NCI-H146 treated with DMSO at 0.1 percent for 48 hours (cell line): Measurements from ENCODE around the gene CAPN8.
"Not testable (repeated sequence)": the region's sequence is repeated elsewhere in the genome, so short reads cannot be mapped to it uniquely, and the experiment has no call there.

Experiments used
- DNase-seq: peaks from one replicate; lab custom pipeline; 2025; ENCODE audit not compliant: unreplicated experiment; lab: John Stamatoyannopoulos, UW

Gene CAPN8

DNA sequence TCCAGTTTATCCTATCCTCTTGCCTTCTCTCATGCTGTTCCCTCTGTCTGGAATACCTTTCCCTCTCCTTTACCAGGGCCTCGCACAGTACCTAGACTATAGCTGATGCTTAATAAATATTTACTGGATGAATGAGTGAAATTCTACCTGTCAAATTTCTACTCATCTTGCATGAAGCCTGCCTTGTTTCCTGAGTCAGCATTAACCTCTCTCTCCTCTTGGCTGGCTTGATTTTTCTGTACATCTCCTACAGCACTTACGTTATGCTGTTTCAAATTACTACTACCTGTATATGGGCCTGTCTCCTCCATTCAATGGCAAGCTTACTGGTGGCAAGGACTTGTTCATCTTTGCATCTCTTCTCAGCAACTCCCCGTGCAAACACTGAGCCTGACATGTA, 130.8 kb downstream of the CAPN8 start:
- no peak for DNase-seq

DNA sequence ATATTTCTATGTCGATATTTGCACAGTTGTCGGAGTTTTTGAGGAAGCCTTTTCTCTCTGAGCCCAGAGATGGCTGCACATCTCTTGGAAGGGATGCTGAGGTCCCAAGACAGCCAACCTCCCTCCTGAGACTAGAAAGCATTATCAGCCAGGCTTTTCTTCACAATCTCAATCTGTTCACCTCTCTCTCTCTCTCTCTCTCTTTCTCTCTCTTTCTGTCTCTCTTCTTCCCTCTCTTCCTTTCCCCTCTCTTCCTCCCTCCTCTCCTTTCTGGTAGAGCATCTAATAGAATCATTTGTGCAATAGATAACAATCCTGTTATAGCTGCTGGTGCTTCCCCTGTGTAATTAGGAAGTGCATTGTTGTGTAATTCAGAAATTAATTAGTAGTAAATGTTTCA, 131.8 kb downstream of the CAPN8 start:
- DNase-seq: no peak

DNA sequence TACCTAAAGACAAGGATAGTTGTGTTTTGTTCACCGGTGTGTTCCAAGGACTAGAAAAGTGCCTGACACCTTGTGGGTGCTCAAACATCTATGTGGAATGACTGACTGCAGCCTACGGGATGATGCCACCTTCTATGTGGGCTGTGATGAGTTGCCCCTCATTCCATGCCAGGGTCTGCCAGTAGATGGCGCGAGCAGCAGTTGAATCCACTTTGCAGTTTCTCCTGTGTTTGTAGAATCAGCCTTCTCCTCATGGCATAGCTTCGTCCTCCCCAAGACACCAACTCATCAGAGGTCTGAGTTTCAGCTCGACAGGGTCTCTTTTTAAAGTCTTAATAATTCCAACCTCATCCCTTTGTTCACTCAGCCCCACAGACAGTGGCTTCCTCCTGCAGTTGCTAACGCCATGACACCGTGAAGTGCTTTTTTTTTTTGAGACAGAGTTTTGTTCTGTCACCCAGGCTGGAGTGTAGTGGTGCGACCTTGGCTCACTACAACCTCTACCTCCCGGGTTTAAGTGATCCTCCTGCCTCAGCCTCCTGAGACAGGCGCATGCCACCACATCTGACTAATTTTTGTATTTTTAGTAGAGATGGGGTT, 133.7 kb downstream of the CAPN8 start:
- DNase-seq: peak; percentile 7

DNA sequence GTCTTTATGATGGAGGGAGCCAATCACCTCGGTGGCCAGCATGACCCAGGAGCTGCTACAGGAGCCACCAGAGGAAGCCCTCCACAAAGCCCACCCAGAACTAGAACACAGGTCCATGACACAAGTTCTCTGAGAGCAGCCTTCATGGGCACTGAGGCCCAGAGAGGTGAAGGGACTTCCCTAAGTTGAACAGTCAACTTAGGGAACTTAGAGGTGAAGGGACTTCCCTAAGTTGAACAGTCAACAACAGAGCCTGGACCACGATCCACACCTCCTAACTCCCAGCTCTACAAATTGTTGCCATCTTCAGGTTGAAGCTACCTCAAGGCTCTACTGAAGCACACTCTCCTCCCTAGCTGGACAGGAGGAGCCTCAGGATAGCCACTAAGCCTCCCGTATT, 139.5 kb downstream of the CAPN8 start:
- DNase-seq: no peak

DNA sequence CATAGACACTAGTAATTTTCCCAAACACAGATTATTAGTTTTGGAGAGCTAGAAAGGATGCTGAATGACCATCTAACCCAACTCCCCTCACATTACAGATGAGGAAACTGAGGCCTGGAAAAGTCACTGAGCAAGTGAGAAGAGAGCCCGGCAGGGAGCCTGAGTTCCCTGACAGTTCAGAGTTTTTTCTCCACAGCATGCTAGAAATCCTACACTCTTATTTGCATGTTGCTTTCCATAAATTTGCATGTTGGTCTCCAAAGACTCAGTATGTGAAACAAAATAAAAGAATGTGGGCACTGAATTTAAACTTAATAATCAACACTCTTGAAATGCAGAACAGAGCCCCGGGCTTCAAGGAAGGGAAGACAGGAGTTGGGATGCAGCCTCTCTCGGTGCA, 140.0 kb downstream of the CAPN8 start:
- DNase-seq: no peak

DNA sequence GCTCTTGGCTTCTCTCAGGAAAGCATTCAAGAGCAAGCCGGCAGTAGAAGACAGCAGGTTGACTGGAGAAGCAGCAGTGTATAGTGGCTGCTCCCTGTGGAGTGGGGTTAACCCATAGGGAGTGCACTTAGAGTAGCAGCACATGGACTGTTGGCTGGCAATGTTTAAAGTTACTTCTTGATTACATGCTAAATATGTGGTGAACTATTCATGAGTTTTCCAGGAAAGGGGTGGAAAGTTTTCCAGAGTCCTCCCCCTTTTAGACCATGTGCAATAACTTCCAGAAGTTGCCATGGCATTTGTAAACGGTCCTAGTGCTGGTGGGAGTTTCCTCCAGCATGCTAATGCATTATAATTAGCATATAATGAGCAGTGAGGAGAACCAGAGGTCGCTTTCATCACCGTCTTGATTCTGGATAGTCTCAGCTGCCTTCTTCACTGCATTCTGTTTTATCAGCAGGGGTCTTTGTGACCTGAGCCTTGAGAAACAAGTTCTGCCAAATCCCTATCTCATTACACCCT, 140.5 kb downstream of the CAPN8 start:
- no peak for DNase-seq

DNA sequence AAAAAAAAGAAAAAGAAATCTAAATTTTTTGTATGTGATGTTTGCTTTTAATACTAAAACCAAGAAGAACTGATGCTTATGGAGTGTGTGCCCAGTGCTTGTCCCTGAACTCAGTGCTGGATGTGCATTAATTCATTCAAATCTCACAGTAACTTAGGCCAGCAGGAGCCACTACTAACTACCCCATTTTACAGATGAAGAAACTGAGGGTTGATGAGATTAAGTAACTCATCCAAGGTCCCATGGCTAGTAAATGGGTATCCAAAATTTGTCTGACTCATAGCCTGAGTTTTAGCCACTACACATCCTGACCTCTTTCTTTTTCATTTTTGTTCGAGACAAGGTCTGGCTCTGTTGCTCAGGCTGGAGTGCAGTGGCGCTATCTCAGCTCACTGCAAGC, 144.4 kb downstream of the CAPN8 start:
- no peak for DNase-seq

DNA sequence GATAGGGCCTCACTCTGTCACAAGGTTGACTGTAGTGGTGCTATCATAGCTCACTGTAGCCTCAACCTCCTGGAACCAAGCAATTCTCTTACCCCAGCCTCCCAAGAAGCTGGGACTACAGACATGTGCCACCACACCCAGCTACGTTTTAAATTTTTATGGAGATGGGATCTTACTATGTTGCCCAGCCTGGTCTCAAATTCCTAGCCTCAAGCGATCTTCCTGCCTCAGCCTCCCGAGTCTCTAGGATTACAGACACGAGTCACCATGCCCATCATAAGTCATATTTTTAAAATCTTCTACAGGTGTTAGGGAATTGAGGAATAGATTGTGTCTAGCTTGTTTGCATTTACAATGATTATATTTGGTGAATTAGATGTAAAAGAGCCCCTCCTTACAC, 145.3 kb downstream of the CAPN8 start:
- no peak for DNase-seq

DNA sequence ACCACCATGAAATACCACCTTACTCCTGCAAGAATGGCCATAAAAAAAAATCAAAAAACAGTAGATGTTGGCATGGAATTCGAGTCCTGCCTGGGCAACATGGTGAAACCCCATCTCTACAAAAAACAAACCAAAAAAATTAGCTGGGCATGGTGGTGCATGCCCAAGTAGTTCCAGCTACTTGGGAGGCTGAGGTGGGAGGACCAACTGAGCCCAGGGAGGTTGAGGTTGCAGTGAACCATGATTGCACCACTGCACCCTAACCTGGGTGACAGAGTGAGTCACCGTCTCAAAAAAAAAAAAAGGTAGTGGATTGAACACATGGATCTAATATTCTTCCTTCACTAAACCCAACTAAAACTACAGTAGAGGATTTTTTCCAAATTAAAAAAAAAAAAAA, 146.4 kb downstream of the CAPN8 start:
- DNase-seq: no peak

DNA sequence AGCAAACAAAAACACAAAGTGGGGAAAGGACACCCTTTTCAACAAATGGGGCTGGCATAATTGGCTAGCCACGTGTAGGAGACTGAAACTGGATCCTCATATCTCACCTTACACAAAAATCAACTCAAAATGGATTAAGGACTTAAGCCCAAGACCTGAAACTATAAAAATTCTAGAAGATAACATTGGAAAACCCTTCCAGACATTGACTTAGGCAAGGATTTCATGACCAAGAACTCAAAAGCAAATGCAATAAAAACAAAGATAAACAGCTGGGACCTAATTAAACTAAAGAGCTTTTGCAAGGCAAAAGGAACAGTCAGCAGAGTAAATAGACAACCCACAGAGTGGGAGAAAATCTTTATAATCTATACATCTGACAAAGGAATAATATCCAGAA, 146.9 kb downstream of the CAPN8 start:
- DNase-seq: not testable (repeated sequence)

DNA sequence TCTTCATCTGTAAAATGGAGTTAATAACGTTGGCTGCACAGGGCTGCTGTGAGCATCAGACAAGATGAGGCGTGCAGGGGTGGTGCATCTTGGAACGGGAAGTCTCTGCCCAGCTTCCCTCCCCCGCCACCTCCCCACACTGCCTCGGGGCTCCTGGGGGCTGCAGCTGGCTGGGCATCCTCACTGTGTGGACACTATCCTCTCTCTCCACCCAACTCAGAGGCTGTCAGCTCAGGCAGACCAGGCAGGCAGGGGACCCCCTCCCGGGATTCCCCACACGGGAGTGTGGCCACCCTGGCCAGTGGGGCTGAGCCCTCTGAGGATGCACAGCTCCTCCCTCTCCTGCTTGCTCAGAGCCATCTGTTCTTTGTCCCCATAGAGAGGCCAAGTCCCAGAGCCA, 149.6 kb downstream of the CAPN8 start:
- DNase-seq: no peak

DNA sequence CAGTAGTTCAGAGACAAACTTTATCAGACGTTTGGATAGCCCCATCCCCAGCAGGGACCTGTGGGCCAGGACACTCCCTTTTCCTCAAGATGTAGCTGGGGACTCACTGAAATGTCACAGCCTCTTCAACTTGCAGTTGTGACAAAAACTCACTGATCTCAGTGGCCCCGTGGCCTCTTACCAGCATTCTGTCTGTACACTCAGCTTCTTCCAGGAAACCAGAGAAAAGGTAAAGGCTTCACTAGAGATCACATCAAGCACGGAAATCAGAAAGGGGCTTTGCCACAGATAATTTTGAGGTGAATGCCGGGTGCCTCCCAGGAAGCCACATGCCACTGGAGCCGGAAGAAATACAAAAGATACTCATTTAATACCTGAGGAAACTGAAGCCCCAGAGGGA, 150.1 kb downstream of the CAPN8 start:
- DNase-seq: no peak

DNA sequence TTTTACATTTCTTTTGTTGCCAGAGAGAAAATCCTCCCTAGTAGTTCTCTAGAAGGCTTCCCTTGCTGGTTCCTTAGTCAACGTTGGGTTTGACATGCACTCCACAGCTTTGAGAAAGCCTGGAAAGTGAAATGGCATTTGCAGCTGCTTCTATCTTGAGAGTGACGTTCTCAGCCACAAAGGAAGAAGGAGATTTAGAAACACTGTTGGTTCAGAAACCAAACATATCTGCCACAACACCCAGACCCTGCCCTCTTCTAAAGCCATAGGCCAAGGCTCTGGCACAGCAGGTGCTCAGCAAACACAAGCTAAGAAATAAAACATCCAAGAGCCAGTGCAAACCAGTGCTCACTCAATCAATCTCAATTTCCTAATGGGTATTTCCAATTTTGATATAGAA, 150.9 kb downstream of the CAPN8 start:
- DNase-seq: no peak

DNA sequence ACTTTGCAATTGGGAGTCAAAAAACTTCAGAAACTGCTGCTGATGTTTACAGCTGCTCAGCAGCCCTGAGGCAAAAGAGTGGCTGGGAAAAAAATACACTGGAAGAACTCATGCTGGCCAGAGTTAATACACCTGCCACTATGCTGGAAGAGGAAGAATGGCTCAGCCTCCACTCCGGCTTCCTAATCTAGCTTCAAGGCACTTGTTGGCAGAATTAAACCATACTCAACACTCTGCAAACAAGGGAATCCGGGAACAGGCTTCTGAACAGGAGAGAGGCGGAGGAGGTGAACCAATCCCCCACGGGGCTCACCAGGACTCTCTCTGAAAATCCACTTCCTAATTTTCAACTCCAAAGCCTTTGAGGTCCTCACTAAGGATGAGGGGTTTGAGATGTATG, 152.2 kb downstream of the CAPN8 start:
- no peak for DNase-seq

DNA sequence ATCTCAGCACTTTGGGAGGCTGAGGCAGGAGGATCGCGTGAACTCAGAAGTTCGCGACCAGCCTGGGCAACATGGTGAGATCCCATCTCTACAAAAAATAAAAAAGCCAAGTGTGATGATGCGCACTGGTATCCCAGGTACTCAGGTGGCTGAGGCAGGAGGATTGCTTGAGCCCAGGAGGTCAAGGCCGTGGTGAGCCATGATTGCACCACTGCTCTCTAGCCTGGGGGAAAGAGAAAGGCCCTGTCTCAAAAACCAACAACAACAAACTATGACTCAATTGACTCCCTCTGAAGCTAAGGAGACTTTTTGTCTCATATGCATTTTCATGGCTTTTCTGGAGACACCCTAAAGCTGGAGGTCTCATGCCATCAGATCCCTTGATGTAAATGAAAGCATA, 153.4 kb downstream of the CAPN8 start:
- DNase-seq: no peak

DNA sequence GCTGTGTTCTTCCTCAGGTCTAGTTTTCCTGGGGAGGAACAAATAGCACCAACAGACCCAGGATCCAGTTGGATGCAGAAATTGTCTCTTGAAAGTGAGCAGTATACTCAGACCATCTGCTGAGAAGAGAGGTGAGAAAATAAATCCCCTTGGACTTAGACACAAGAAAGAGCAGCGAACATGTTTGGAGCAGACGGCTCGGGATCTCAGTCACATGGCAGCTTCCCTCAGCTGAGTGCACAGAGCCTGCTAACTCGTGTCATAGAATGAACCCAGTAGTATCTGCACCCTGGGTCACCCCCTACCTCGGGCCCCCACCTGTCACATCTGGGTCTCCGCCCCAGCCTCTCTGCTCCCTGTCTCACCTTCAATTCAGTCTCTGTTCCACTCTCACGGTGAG, 156.7 kb downstream of the CAPN8 start:
- no peak for DNase-seq

DNA sequence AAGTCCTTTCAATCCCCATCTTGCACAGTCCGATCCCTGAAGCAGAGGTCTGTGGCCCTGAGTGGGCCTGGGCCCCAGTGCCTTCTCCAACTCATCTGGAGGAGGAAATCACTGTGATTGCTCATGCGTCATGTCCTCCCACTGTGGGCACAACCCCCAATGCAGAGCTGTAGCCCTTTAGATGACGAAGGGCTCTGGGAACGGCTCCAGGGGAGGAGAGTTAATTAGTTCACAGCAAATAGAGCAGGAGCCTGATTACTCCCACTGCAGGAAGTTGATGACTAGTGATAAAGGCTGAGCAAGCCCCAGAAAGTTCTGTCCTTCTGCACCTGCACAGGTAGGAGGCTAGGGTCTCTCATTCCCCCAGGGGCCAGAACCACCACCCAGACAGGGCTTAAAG, 160.8 kb downstream of the CAPN8 start:
- DNase-seq: no peak

DNA sequence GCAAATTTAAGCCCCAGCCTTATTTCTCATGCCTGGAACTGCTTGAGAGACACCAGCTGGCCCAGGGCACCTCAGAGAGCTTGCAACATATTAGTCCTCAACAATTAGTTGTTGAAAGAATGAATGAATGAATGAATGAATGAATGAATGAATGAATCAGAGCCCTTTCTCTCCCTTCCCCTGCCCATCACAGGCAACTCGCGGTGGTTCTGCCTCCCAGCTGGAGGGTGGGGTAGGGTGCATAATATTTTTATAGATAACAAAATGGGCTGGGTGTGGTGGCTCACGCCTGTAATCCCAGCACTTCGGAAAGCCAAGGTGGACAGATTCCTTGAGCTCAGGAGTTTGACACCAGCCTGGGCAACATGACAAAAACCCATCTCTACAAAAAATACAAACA, 162.2 kb downstream of the CAPN8 start:
- no peak for DNase-seq

DNA sequence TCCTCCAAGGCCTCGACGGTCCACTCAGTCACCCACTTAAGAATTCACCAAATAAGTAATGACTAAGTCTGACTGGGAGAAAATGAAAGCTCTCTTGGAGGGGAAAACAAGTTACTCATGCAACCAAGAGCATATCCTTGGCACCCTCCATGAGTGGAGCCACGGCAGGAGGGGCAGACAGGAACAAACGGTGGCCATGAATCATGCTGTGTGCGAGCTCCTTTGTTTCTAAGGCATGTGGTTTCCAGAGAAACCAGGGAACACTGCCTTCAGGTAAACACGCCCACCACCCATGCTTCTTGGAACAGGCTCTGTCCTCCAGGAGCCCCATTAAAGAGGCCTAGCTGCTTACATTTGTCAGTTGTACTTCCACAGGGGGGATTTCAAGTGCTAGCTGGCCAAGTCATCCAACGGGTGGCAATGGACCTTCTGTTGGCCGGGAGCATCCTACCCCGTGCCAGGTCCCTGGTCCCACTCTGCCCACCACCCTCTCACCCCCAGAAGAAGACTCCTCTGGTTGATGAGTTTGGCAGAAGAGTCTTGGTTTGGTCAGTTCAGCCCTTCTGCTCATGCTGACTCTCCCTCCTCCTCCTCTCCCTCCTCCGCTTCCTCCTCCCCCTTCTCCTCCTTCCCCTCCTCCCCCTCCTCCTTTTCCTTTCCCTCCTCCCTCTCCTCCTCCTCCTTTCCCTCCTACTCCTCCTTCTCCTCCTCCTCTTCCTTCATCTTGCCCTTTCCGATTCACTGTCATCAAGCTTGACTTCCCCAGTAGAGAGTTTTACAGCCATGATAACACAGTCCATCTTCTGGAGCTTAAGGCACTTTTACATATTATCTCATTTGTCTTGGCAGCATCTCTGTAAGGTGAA, 164.7 kb downstream of the CAPN8 start:
- no peak for DNase-seq

DNA sequence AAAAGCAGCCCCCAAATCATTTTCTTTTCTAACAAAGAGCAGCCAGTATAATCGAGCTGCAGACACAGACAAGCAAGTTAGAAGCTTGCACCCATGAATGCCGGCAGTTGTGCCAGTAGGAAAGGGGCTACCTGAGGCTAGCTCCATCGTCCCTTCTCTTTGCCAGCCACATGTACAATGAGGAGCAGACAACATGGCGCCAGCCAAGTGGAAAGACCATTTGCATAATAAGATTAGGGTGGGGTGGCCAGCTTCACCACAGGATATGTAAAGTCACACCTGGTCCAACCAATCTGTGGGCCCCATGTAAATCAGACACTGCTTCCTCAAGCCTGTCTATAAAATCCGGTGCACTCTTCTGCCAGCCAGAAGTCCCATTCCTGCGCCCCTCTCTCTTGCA, 168.6 kb downstream of the CAPN8 start:
- no peak for DNase-seq

DNA sequence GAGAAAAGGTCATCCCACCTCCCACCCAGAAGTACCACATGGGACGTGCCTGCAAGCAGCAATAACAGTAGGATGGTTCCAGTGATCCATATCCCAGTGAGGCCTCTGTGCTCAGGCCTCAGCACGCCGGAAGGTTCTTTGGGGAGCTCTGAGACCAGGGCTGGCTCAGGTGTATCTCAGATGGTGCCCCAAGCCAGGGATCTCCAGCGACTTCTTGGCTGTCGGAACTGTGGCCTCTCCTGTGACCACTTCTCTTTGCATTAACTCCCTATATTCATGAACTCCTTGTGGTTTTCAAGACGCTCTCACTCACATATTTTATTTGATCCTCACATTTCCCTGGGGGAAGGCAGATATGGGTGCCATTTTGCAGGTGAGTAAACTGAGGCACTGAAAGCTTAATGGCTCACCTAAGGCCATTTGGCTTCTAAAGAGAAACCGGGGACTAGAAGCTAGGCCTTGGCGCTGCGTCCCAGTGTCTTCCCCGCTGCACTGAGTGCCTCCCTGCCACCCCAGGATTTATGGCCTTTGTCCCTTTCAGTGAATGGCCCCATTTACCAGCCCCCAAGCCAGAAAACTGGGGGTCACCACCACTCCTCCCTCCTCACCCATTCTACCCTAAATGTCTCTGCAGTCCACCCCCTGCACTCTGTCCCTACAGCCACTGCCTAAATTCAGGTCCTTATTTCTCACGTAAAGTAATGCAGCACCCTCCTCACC, 170.4 kb downstream of the CAPN8 start:
- DNase-seq: no peak

DNA sequence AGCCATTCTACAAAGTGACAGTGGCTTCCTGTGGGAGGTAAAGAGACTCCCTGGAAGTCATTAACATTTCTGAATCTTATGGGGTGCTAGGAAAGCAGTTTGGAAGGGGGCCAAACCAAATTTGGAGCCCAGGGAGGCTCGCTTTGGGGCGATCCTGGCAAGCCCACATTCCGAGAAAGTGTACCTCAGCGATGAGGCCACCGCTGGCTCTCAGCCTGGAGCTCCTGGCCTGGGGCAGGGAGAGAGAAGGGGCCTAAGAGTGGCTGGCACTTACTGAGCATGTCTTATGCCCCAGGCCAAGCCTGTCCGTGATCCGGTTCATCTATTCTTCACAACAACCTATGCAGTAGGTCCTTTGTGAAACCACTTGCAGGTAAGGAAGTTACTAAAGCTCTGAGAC, 173.5 kb downstream of the CAPN8 start:
- DNase-seq: no peak
